ENCODE results near the gene ARSB.

DNA sequence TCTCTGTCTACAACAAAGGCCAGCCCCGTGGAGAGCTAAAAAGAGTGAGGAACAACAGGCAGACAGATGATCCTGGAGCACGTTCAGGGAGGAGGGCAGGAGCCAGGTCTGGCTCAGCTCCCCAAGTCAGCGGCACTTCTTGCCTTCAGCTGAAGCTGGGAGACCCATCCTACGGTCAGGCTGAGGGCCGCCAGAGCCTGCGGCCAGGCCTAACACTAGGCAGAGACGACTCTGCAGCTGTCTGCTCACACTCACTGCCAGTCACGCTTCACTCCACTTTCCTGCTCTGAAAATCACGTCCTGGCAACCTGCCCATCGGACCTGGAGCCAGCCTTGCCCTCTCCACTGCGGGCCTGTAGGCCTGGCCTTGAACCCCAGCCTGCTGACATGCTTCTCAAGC lies 175.7 kb downstream of the ARSB start:
- no peak for TF ChIP-seq POLR2A (IDR thresholded peaks at IDR 0.05)
- TF ChIP-seq, protein P1, sequence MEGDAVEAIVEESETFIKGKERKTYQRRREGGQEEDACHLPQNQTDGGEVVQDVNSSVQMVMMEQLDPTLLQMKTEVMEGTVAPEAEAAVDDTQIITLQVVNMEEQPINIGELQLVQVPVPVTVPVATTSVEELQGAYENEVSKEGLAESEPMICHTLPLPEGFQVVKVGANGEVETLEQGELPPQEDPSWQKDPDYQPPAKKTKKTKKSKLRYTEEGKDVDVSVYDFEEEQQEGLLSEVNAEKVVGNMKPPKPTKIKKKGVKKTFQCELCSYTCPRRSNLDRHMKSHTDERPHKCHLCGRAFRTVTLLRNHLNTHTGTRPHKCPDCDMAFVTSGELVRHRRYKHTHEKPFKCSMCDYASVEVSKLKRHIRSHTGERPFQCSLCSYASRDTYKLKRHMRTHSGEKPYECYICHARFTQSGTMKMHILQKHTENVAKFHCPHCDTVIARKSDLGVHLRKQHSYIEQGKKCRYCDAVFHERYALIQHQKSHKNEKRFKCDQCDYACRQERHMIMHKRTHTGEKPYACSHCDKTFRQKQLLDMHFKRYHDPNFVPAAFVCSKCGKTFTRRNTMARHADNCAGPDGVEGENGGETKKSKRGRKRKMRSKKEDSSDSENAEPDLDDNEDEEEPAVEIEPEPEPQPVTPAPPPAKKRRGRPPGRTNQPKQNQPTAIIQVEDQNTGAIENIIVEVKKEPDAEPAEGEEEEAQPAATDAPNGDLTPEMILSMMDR (IDR thresholded peaks at IDR 0.05) = no peak
